Measurements from ENCODE around the gene PARD3. TPM values are rescaled to one million over a fixed set of nuclear protein-coding genes. Genes with fewer than 3 reads are reported as not detected.
A peak's percentile ranks its signal among the peaks of the same experiment; 100 is the strongest.

The PARD3 gene
- total RNA-seq, 1 donor from 2014 or later, result 22.9 TPM

- Mint-ChIP-seq H3K9me3 (ENCODE audit: unreplicated experiment) (peaks cover 2% of the 10 kb centered on the region), H3K36me3 (ENCODE audit: unreplicated experiment) (no peaks in the 10 kb centered on the region), H3K27ac (ENCODE audit: unreplicated experiment) (no peak overlapping the region), H3K27me3 (ENCODE audit: unreplicated experiment) (no peaks in the 10 kb centered on the region), H3K4me3 (ENCODE audit: unreplicated experiment) (peak overlapping the region; percentile 21), H3K4me1 (ENCODE audit: low read depth, unreplicated experiment) (peaks cover 30% of the 10 kb centered on the region)
- no peak for TF ChIP-seq CTCF (IDR thresholded peaks at IDR 0.05; ENCODE audit: partially characterized antibody, unreplicated experiment)
- DNase-seq, result no peak
These were observed 523.5 kb downstream of the PARD3 start for GRCh38 chr10:34291466-34292193.

- Mint-ChIP-seq H3K4me3 (ENCODE audit: unreplicated experiment) (no peak overlapping the region), H3K36me3 (ENCODE audit: unreplicated experiment) (no peaks in the 10 kb centered on the region), H3K9me3 (ENCODE audit: unreplicated experiment) (peaks cover 2% of the 10 kb centered on the region), H3K4me1 (ENCODE audit: low read depth, unreplicated experiment) (peaks cover 34% of the 10 kb centered on the region), H3K27me3 (ENCODE audit: unreplicated experiment) (no peaks in the 10 kb centered on the region), H3K27ac (ENCODE audit: unreplicated experiment) (no peak overlapping the region)
- no peak for TF ChIP-seq CTCF (IDR thresholded peaks at IDR 0.05; ENCODE audit: partially characterized antibody, unreplicated experiment)
- no peak for DNase-seq
These were observed 524.5 kb downstream of the PARD3 start for GRCh38 chr10:34290412-34291081.

- no peak for DNase-seq
- Mint-ChIP-seq H3K4me1 (ENCODE audit: low read depth, unreplicated experiment) (peaks cover 26% of the 10 kb centered on the region), H3K36me3 (ENCODE audit: unreplicated experiment) (no peaks in the 10 kb centered on the region), H3K9me3 (ENCODE audit: unreplicated experiment) (no peaks in the 10 kb centered on the region), H3K27ac (ENCODE audit: unreplicated experiment) (no peak overlapping the region), H3K4me3 (ENCODE audit: unreplicated experiment) (no peak overlapping the region), H3K27me3 (ENCODE audit: unreplicated experiment) (no peaks in the 10 kb centered on the region)
- TF ChIP-seq CTCF (IDR thresholded peaks at IDR 0.05; ENCODE audit: partially characterized antibody, unreplicated experiment), result no peak
These were observed 526.5 kb downstream of the PARD3 start for GRCh38 chr10:34288634-34289033.

- DNase-seq, result no peak
- Mint-ChIP-seq H3K27me3 (ENCODE audit: unreplicated experiment) (no peaks in the 10 kb centered on the region), H3K36me3 (ENCODE audit: unreplicated experiment) (no peaks in the 10 kb centered on the region), H3K27ac (ENCODE audit: unreplicated experiment) (peak overlapping the region; percentile 10), H3K4me1 (ENCODE audit: low read depth, unreplicated experiment) (peaks cover 13% of the 10 kb centered on the region), H3K9me3 (ENCODE audit: unreplicated experiment) (no peaks in the 10 kb centered on the region), H3K4me3 (ENCODE audit: unreplicated experiment) (no peak overlapping the region)
- no peak for TF ChIP-seq CTCF (IDR thresholded peaks at IDR 0.05; ENCODE audit: partially characterized antibody, unreplicated experiment)
These were observed 528.9 kb downstream of the PARD3 start for GRCh38 chr10:34286136-34286739.
